Brain microvascular endothelial cell (primary cell): ENCODE results near the gene SAMD4A.
A peak's percentile ranks its signal among the peaks of the same experiment; 100 is the strongest.

Experiments used
- DNase-seq: peaks from one replicate; pipeline ENCODE4 v3.0.0-alpha.2; 2020
- H3K27ac ChIP-seq: fragments of 250-450 bp; sonication (Bioruptor Pico); 2 replicates; pipeline ENCODE4 v1.5.1; 2020; ENCODE audit warnings: mild to moderate bottlenecking, moderate library complexity
- H3K27me3 ChIP-seq: fragments of 250-450 bp; sonication (Bioruptor Pico); replicated peaks from 2 replicates; pipeline ENCODE4 v1.5.1; 2020; ENCODE audit warnings: mild to moderate bottlenecking
- H3K36me3 ChIP-seq: fragments of 250-450 bp; sonication (Bioruptor Pico); replicated peaks from 2 replicates; pipeline ENCODE4 v1.5.1; 2020; ENCODE audit warnings: mild to moderate bottlenecking
- H3K4me3 ChIP-seq: 2 replicates; pipeline ENCODE4 v1.5.1; 2011; ENCODE audit warnings: low read depth, mild to moderate bottlenecking, control low read depth, low read length, moderate library complexity
- in situ Hi-C: cut with HindIII; loops from 2 replicates; pipeline ENCODE4 v1.10.0; 2017; ENCODE audit warnings: low sequenced_read_pairs, low pct_ligation_motif_present
- TF ChIP-seq, protein P1 (sequence below): IDR thresholded peaks from 2 replicates; pipeline ENCODE4 v1.5.1; 2011; ENCODE audit warnings: low read depth, mild to moderate bottlenecking, moderate library complexity, low read length, control low read depth, inconsistent platforms; ENCODE audit errors: missing control alignments

The SAMD4A gene

DNA sequence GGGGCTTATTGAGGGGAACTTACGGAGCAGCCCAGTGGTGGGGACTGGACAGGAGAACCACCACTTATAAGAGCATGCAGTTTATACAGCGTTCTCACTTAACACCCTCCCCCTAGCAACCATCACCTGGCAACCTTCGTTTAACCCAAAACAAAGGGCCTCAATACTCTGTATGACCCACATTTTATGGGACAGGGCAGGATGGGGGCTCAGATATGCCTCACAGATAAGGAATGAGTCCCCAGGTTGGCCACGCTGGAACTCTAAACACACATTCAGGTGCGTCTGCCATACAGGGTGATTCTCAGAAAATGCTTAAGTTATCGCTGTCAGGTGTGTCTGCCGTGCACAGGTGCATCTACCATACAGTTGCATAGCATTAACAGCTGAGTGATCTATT lies 236.5 kb downstream of the SAMD4A start:
- Histone ChIP-seq H3K27me3 (no peaks in the 10 kb centered on the region), H3K27ac (no peak overlapping the region), H3K36me3 (no peaks in the 10 kb centered on the region), H3K4me3 (no peak overlapping the region)
- no peak for DNase-seq
- TF ChIP-seq, protein P1, sequence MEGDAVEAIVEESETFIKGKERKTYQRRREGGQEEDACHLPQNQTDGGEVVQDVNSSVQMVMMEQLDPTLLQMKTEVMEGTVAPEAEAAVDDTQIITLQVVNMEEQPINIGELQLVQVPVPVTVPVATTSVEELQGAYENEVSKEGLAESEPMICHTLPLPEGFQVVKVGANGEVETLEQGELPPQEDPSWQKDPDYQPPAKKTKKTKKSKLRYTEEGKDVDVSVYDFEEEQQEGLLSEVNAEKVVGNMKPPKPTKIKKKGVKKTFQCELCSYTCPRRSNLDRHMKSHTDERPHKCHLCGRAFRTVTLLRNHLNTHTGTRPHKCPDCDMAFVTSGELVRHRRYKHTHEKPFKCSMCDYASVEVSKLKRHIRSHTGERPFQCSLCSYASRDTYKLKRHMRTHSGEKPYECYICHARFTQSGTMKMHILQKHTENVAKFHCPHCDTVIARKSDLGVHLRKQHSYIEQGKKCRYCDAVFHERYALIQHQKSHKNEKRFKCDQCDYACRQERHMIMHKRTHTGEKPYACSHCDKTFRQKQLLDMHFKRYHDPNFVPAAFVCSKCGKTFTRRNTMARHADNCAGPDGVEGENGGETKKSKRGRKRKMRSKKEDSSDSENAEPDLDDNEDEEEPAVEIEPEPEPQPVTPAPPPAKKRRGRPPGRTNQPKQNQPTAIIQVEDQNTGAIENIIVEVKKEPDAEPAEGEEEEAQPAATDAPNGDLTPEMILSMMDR = no peak
- in situ Hi-C loops = no loop called here

- no peaks in the 10 kb centered on the region for H3K36me3 ChIP-seq
- no peaks in the 10 kb centered on the region for H3K27me3 ChIP-seq
- TF ChIP-seq, protein P1 = peak; percentile 12
- H3K4me3 ChIP-seq = no peak overlapping the region
- H3K27ac ChIP-seq = no peak overlapping the region
- in situ Hi-C loops = no loop called here
- no peak for DNase-seq
Observed at GRCh38 chr14:54803926-54804537, 237.1 kb downstream of the SAMD4A start.

DNA sequence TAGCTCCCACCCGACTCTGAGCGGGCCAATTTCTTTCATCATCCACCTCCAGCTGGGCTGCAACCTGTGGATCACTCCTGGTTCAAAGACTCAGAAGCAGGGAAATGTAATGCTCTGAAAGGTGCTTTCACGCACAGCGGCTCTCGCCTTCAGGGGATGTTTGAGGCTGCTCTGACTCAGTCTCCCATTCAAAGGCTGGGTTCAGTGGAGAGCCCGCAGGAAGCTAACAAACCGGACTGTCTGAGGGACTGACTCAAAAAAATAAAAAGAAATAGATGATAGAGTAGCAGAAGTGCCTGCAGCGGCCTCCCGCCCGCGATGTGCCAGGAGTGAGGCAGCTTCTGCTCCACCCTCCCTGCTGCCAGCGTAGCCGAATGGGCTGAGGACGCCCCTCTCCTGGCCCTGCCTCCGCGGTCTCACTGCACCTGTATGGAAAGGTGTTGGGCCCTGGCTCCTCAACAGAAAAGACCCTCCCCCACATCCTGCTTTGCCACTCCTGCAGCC lies 237.7 kb downstream of the SAMD4A start:
- in situ Hi-C loops = no loop called here
- DNase-seq = no peak
- TF ChIP-seq, protein P1 = no peak
- no peak overlapping the region for H3K4me3 ChIP-seq
- no peaks in the 10 kb centered on the region for H3K27me3 ChIP-seq
- H3K27ac ChIP-seq = no peak overlapping the region
- H3K36me3 ChIP-seq = no peaks in the 10 kb centered on the region

GRCh38 chr14:54805070-54805444 lies 238.1 kb downstream of the SAMD4A start:
- no peaks in the 10 kb centered on the region for H3K36me3 ChIP-seq
- in situ Hi-C loops = no loop called here
- no peak for DNase-seq
- no peak overlapping the region for H3K4me3 ChIP-seq
- no peak overlapping the region for H3K27ac ChIP-seq
- H3K27me3 ChIP-seq = no peaks in the 10 kb centered on the region
- TF ChIP-seq, protein P1 = no peak

DNA sequence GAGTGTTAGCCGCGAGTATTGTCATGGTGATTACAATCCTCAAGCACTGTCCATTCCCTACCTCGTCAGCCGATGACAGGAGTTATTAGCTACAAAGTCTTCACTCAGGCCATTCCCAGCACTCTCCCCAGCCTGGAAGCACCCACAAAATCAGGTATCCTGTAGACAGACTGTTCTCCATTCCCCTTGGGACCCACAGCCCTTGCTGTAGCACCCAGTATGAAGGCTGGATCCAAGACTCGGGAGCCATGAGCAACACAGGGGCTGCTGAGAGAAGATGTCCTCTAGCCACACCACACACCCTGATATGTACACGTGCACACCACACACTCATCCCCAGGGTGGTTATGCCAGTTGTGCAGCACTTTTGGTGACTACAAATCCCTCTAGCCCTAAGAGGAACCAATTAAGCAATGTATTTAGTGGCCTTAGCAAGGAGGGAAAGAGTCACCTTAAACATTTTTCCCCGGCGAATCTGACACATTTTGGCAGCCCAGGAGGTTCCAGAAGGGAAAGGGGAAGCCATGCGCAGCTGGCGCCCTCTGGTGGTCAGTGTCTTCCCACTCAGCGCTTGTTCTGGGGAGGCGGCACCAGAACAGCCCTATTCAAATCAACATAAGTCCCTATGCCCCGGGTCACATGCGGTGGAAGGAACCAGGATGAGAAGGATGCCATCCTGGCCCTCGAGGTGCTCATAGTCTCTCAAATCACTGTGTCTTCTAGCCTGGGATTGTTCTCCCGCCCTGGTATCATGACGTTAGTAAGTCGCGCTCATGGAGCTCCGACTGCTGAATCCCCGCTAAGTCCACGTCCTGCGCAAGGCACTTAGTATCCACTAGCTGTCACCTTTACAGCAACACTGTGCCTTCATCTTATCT lies 238.8 kb downstream of the SAMD4A start:
- peak; percentile 73 for DNase-seq
- H3K36me3 ChIP-seq = no peaks in the 10 kb centered on the region
- H3K27ac ChIP-seq = no peak overlapping the region
- H3K4me3 ChIP-seq = no peak overlapping the region
- in situ Hi-C loops = no loop called here
- H3K27me3 ChIP-seq = no peaks in the 10 kb centered on the region
- TF ChIP-seq, protein P1 = peak; percentile 96
